K562 (cell line): ENCODE results near the gene NPR3. TPM values are rescaled to one million over a fixed set of nuclear protein-coding genes. Genes with fewer than 3 reads are reported as not detected.
"Not testable (repeated sequence)": the region's sequence is repeated elsewhere in the genome, so short reads cannot be mapped to it uniquely, and the experiment has no call there.

Experiments used
- ATAC-seq: fragments of 200-7000 bp; cut with Tn5 transposase; 3 replicates; pipeline ENCODE4 v1.9.1; 2020; ENCODE audit warnings: moderate library complexity
- BruUV-seq: library from RNA; stranded (reverse); fragments of 400-500 nt; replicated peaks from 2 replicates; lab custom pipeline; 2021; lab: Mats Ljungman, UMichigan
- CTCF ChIA-PET: fragments of 300-600 bp; formaldehyde crosslinking; extraction: SDS; loops from one replicate; lab custom pipeline; 2021; ENCODE audit warnings: low intra/inter-chr PET ratio; lab: Yijun Ruan, JAX
- POLR2A ChIA-PET: fragments of 300-600, 350-650 bp; sonication (Branson Sonifier 250); formaldehyde crosslinking; extraction: SDS; loops from one replicate; lab custom pipeline; 2021; ENCODE audit warnings: antibody characterized with exemption, inconsistent platforms; lab: Yijun Ruan, JAX
- DNase-seq, 4 experiments: peaks; one replicate each; pipeline versions ENCODE4 v3.0.0 to v3.0.0-alpha.2; 2011 to 2018; ENCODE audit warnings: low spot score in 3 of 4, mixed read lengths in 3 of 4; ENCODE audit errors: extremely low read depth in 1 of 4
- FAIRE-seq: peaks from 2 replicates; lab custom pipeline; 2011; peaks lifted over from hg19 to GRCh38; lab: Jason Lieb, UNC
- H2AFZ ChIP-seq: 2 replicates; pipeline ENCODE4 v1.6.0; 2011; ENCODE audit warnings: low read depth, low read length, control low read depth, inconsistent platforms
- H3K27ac ChIP-seq: fragments of 200-600 bp; 3 replicates; pipeline ENCODE4 v1.8.0; 2011; ENCODE audit warnings: low read depth, mild to moderate bottlenecking, control low read depth, inconsistent platforms, low read length, moderate library complexity, mixed read lengths; ENCODE audit errors: extremely low read depth
- H3K27me3 ChIP-seq, 2 experiments: fragments of 300-600 bp in 1 of 2; 2 replicates in 1 of 2; 3 replicates in 1 of 2; pipeline versions ENCODE4 v1.6.0 to v1.8.0; 2011; ENCODE audit warnings: inconsistent platforms in 2 of 2, low read length in 2 of 2, mild to moderate bottlenecking in 1 of 2, mixed read lengths in 1 of 2, moderate library complexity in 1 of 2; ENCODE audit not compliant: control insufficient read depth in 2 of 2, insufficient read depth in 2 of 2
- H3K36me3 ChIP-seq: fragments of 300-600 bp; 3 replicates; pipeline ENCODE4 v1.8.0; 2011; ENCODE audit warnings: mild to moderate bottlenecking, low read length, inconsistent platforms; ENCODE audit not compliant: control insufficient read depth, insufficient read depth
- H3K4me1 ChIP-seq, 2 experiments: fragments of 200-600 bp in 1 of 2; replicated peaks in 1 of 2; 2 replicates in 1 of 2; 3 replicates in 1 of 2; pipeline versions ENCODE4 v1.5.1 to v1.8.0; 2011; ENCODE audit warnings: inconsistent platforms in 2 of 2, low read length in 2 of 2, mild to moderate bottlenecking in 1 of 2, mixed read lengths in 1 of 2, moderate library complexity in 1 of 2; ENCODE audit not compliant: control insufficient read depth in 2 of 2, insufficient read depth in 2 of 2
- H3K4me2 ChIP-seq: 2 replicates; pipeline ENCODE4 v1.6.1; 2011; ENCODE audit warnings: low read length, control low read depth, inconsistent platforms, mixed read lengths; ENCODE audit not compliant: insufficient read depth
- H3K4me3 ChIP-seq: fragments of 200-600 bp; sonication (generic), shearing (Covaris generic); 2 replicates; pipeline ENCODE4 v1.5.1; 2016; ENCODE audit warnings: control low read depth, inconsistent platforms
- H3K79me2 ChIP-seq: fragments of 200-600 bp; 3 replicates; pipeline ENCODE4 v1.8.0; 2011; ENCODE audit warnings: low read length, inconsistent platforms; ENCODE audit not compliant: control insufficient read depth, insufficient read depth
- H3K9ac ChIP-seq, 2 experiments: 2 replicates each; pipeline versions ENCODE4 v1.6.0 to v1.6.1; 2011; ENCODE audit warnings: low read depth in 2 of 2, low read length in 2 of 2, control low read depth in 1 of 2, inconsistent platforms in 1 of 2, mild to moderate bottlenecking in 1 of 2, mixed read lengths in 1 of 2; ENCODE audit not compliant: insufficient read depth in 1 of 2
- H3K9me1 ChIP-seq: one replicate; pipeline ENCODE4 v1.6.0; 2011; ENCODE audit warnings: inconsistent platforms, mild to moderate bottlenecking, low read length, moderate library complexity; ENCODE audit not compliant: control insufficient read depth, insufficient read depth
- H3K9me3 ChIP-seq: replicated peaks from 2 replicates; pipeline ENCODE4 v1.5.1; 2011; ENCODE audit warnings: low read depth, low read length, inconsistent platforms; ENCODE audit not compliant: control insufficient read depth, insufficient read depth
- H4K20me1 ChIP-seq: replicated peaks from 2 replicates; pipeline ENCODE4 v1.6.1; 2011; ENCODE audit warnings: low read length, inconsistent platforms, mixed read lengths; ENCODE audit not compliant: control insufficient read depth, insufficient read depth
- CCAR2 ChIP-seq: fragments of 200-400 bp; formaldehyde crosslinking; IDR thresholded peaks from 2 replicates; pipeline ENCODE4 v1.6.1; 2017; ENCODE audit warnings: mild to moderate bottlenecking, low read depth, low read length
- LEF1 ChIP-seq: fragments of 450-650 bp; IDR thresholded peaks from 2 replicates; pipeline ENCODE4 v1.6.1; 2016; ENCODE audit warnings: mild to moderate bottlenecking
- MYBL2 ChIP-seq, 2 experiments: fragments of 450-650 bp in 1 of 2; sonication (generic) in 1 of 2; formaldehyde crosslinking in 1 of 2; IDR thresholded peaks; 2 replicates each; pipeline versions ENCODE4 v1.6.1 to v1.8.1; 2017 to 2022; ENCODE audit warnings: borderline replicate concordance in 1 of 2, inconsistent platforms in 1 of 2, low read depth in 1 of 2, mild to moderate bottlenecking in 1 of 2, missing genetic modification reagents in 1 of 2, moderate library complexity in 1 of 2
- RBM15 ChIP-seq: fragments of 200-400 bp; formaldehyde crosslinking; IDR thresholded peaks from 2 replicates; pipeline ENCODE4 v1.6.1; 2018; ENCODE audit warnings: mild to moderate bottlenecking, low read length, moderate library complexity; ENCODE audit not compliant: insufficient read depth
- ZSCAN32 ChIP-seq: fragments of 450-650 bp; formaldehyde crosslinking; IDR thresholded peaks from 2 replicates; pipeline ENCODE4 v1.4.0; 2020; ENCODE audit warnings: mild to moderate bottlenecking, moderate library complexity
- WGBS: fragments of 100-300 bp; shearing (Covaris generic); methylation state at CpG from one replicate; pipeline ENCODE4 v1.1.6; 2016; ENCODE audit warnings: low coverage, mixed read lengths; ENCODE audit not compliant: insufficient coverage; ENCODE audit errors: missing lambda C conversion rate; 5-methylcytosine and 5-hydroxymethylcytosine counted together
- in situ Hi-C: fragments of 300-500 bp; cut with MboI; formaldehyde crosslinking; loops from 4 replicates; pipeline ENCODE4 v1.15.0; 2018; ENCODE audit warnings: inconsistent platforms, mixed read lengths
- intact Hi-C: fragments of 100-400 bp; cut with micrococcal nuclease; formaldehyde crosslinking; loops from 2 replicates; pipeline ENCODE4 v1.14.2; 2022
- polyA plus RNA-seq, 8 experiments: library from polyadenylated mRNA; depleted of rRNA in 4 of 8; stranded (reverse) in 5 of 8; unstranded in 3 of 8; fragments of >200 nt; fragmentation: Nextera tagmentation in 2 of 8; fragmentation: Illumina TruSeq in 1 of 8; extraction: Ambion mirVana in 2 of 8; extraction: Trizol in 1 of 8; gene quantifications; 2 replicates each; pipeline versions ENCODE4 v1.2.1 to v1.2.3, GENCODE V29; 2011 to 2014; ENCODE audit warnings: inconsistent platforms in 1 of 8, missing spikeins in 1 of 8
- total RNA-seq, 7 experiments: library from RNA; depleted of rRNA in 6 of 7; stranded (reverse); fragments of >200 nt in 6 of 7; fragmentation: Illumina TruSeq in 2 of 7; extraction: Trizol in 2 of 7; gene quantifications; 2 replicates each; pipeline versions ENCODE4 v1.2.1 to v1.2.3, GENCODE V29; 2011 to 2021; ENCODE audit warnings: low replicate concordance in 1 of 7

Gene NPR3
- total and polyA plus RNA-seq, 9 of the 15 experiments (the other 6 are each of a cell fraction or from before 2014, with no cell fraction given): 0.01 to 0.11 (median 0.04) TPM; not detected in 2

GRCh38 chr5:32805462-32805861 lies 94.3 kb downstream of the NPR3 start:
- intact Hi-C loops, CTCF ChIA-PET, BruUV-seq, H3K9me1 ChIP-seq, H3K27me3 ChIP-seq, H3K4me2 ChIP-seq, FAIRE-seq, H3K9ac ChIP-seq, ATAC-seq, H3K9me3 ChIP-seq, H3K79me2 ChIP-seq, H3K27ac ChIP-seq, H3K4me3 ChIP-seq, H3K4me1 ChIP-seq, H4K20me1 ChIP-seq, H2AFZ ChIP-seq, in situ Hi-C loops, H3K36me3 ChIP-seq, DNase-seq: not testable (repeated sequence)
- POLR2A ChIA-PET: interaction anchor here (1.0 kb wide), 1 partner anchor 9 kb away, joined by 3 read pairs; no protein-coding TSS in a partner anchor
- WGBS: 0% methylated on average over 1 of the region's 1 CpG

- H3K9ac ChIP-seq: no peak overlapping the region
- no peak overlapping the region for H3K4me2 ChIP-seq
- H3K36me3 ChIP-seq: no peaks in the 10 kb centered on the region
- H3K9me1 ChIP-seq: no peaks in the 10 kb centered on the region
- no peaks in the 10 kb centered on the region for H4K20me1 ChIP-seq
- DNase-seq: no peak
- no peak for FAIRE-seq
- H3K27ac ChIP-seq: no peak overlapping the region
- H2AFZ ChIP-seq: no peak overlapping the region
- no peak overlapping the region for H3K4me3 ChIP-seq
- H3K4me1 ChIP-seq: no peaks in the 10 kb centered on the region
- TF ChIP-seq LEF1: no peak
- no peak for TF ChIP-seq RBM15
- no peak for TF ChIP-seq ZSCAN32 (CRISPR knock-in tag)
- no peak for TF ChIP-seq MYBL2 (IDR thresholded peaks at IDR 0.05; ENCODE audit: low read depth)
- TF ChIP-seq MYBL2 (CRISPR knock-in tag; IDR thresholded peaks at IDR 0.05; ENCODE audit: borderline replicate concordance): no peak
- TF ChIP-seq CCAR2: no peak
- no peaks in the 10 kb centered on the region for H3K79me2 ChIP-seq
- ATAC-seq: no peak
- POLR2A ChIA-PET: no interaction called here
- CTCF ChIA-PET: no interaction called here
- in situ Hi-C loops (no loop called here), intact Hi-C loops (no loop called here)
- H3K27me3 ChIP-seq: no peaks in the 10 kb centered on the region
- WGBS: 0% methylated on average over 6 of the region's 6 CpGs
- 0 out of 2 replicates have a peak, but pooled peaks cover 2% of the 10 kb centered on the region for H3K9me3 ChIP-seq
- no TSS peak for BruUV-seq
These were observed 95.0 kb downstream of the NPR3 start for GRCh38 chr5:32805971-32806638.
